Sigmoid colon (tissue), 7 donors: ENCODE measurements around the gene GLCCI1. TPM values are rescaled to one million over a fixed set of nuclear protein-coding genes. Genes with fewer than 3 reads are reported as not detected.

Experiments
- DNase-seq: peaks from one replicate; pipeline ENCODE4 v3.0.0-alpha.2; 2019
- H3K27ac ChIP-seq, 4 donors: fragments of 200-600 bp; sonication (generic); one replicate each; pipeline ENCODE4 v1.5.1; 2016 to 2019; ENCODE audit warnings: mild to moderate bottlenecking in 1 of 4
- H3K27me3 ChIP-seq, 3 donors: fragments of 200-600 bp; sonication (generic); one replicate each; pipeline ENCODE4 v1.5.1; 2019; ENCODE audit warnings: mild to moderate bottlenecking in 1 of 3
- H3K36me3 ChIP-seq, 4 donors: fragments of 200-600 bp; sonication (generic); one replicate each; pipeline ENCODE4 v1.5.1; 2016 to 2019
- H3K4me1 ChIP-seq, 4 donors: fragments of 200-600 bp; sonication (generic); one replicate each; pipeline ENCODE4 v1.5.1; 2017 to 2019
- H3K4me3 ChIP-seq, 4 donors: fragments of 200-600 bp; sonication (generic); one replicate each; pipeline ENCODE4 v1.5.1; 2017 to 2019; ENCODE audit warnings: mild to moderate bottlenecking in 2 of 4, moderate library complexity in 1 of 4
- H3K9me3 ChIP-seq, 4 donors: fragments of 200-600 bp in 3 of 4; sonication (generic) in 3 of 4; one replicate each; pipeline versions ENCODE4 v1.5.1 to v1.6.1; 2013 to 2019
- EP300 ChIP-seq, 4 donors: sonication (generic); formaldehyde crosslinking; IDR thresholded peaks; one replicate each; pipeline ENCODE4 v1.6.1; 2017; ENCODE audit warnings: antibody characterized with exemption in 4 of 4
- POLR2A ChIP-seq, 2 donors: fragments of 450-650 bp; IDR thresholded peaks; one replicate each; pipeline ENCODE4 v1.6.1; 2016; ENCODE audit warnings: antibody characterized with exemption in 2 of 2, mild to moderate bottlenecking in 2 of 2, moderate library complexity in 2 of 2
- POLR2AphosphoS5 ChIP-seq, 4 donors: sonication (generic); formaldehyde crosslinking; IDR thresholded peaks; one replicate each; pipeline ENCODE4 v1.6.1; 2017; ENCODE audit warnings: antibody characterized with exemption in 4 of 4
- WGBS, 2 donors: extraction: QIAGEN DNeasy Blood & Tissue Kit; methylation state at CpG; one replicate each; pipeline ENCODE4 v1.1.7; 2013; 5-methylcytosine and 5-hydroxymethylcytosine counted together
- intact Hi-C: fragments of 100-400 bp; cut with DNase I; formaldehyde crosslinking; loops from one replicate; pipeline ENCODE4 v1.15.1; 2023
- polyA plus RNA-seq, 3 donors: library from polyadenylated mRNA; stranded (reverse); fragments of 200-250 nt; gene quantifications; one replicate each; pipeline ENCODE4 v1.2.3, GENCODE V29; 2013
- total RNA-seq, 4 donors: library from RNA; depleted of rRNA; stranded (reverse); fragments of >200 nt; gene quantifications; one replicate each; pipeline ENCODE4 v1.1.0, GENCODE V29; 2016
- TF ChIP-seq, protein P1 (sequence below), 4 experiments: fragments of 450-650 bp in 3 of 4; fragments of 200-600 bp in 1 of 4; IDR thresholded peaks; one replicate each; pipeline ENCODE4 v1.5.1; 2016 to 2019; ENCODE audit warnings: antibody characterized with exemption in 4 of 4, mild to moderate bottlenecking in 3 of 4, moderate library complexity in 2 of 4
- donor health status: healthy with polysubstance abuse.
- donor health status: Bipolar disorder and iron deficiency.
- donor health status: healthy.

GLCCI1 gene
- total and polyA plus RNA-seq, 7 donors, result 1.4 to 17.7 (median 6.1) TPM

DNA sequence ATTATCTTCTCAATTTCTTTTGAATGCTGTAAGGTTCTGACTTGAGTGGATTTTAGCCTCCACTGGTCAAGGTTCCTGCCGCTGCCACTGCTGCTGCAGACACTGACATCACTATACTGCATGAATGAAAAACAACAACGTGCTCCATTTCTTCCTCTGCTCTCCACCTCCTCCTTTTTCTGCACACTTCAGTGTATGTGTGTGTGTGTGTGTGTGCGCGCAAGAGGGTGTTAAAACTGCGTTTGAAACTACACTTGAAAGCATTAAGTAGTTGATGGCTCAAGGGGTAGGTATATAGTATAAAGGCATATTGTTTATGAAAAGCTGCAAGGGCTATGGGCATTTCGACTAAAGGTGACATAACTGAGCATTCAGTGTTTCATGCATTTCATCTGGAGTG lies 3.5 kb downstream of the GLCCI1 start:
- Histone ChIP-seq H3K27ac (no peak overlapping the region), H3K27me3 (no peaks in the 10 kb centered on the region), H3K4me3 (peak overlapping the region in 2 of 4 donors; percentile 87 to 95), H3K4me1 (peaks cover 0 to 19% (median 7%) of the 10 kb centered on the region in 4 donors), H3K36me3 (no peaks in the 10 kb centered on the region), H3K9me3 (no peaks in the 10 kb centered on the region)
- TF ChIP-seq POLR2AphosphoS5 (IDR thresholded peaks at IDR 0.05) (no peak), EP300 (IDR thresholded peaks at IDR 0.05) (no peak), POLR2A (IDR thresholded peaks at IDR 0.05) (no peak)
- TF ChIP-seq, protein P1, sequence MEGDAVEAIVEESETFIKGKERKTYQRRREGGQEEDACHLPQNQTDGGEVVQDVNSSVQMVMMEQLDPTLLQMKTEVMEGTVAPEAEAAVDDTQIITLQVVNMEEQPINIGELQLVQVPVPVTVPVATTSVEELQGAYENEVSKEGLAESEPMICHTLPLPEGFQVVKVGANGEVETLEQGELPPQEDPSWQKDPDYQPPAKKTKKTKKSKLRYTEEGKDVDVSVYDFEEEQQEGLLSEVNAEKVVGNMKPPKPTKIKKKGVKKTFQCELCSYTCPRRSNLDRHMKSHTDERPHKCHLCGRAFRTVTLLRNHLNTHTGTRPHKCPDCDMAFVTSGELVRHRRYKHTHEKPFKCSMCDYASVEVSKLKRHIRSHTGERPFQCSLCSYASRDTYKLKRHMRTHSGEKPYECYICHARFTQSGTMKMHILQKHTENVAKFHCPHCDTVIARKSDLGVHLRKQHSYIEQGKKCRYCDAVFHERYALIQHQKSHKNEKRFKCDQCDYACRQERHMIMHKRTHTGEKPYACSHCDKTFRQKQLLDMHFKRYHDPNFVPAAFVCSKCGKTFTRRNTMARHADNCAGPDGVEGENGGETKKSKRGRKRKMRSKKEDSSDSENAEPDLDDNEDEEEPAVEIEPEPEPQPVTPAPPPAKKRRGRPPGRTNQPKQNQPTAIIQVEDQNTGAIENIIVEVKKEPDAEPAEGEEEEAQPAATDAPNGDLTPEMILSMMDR (IDR thresholded peaks at IDR 0.05), result no peak
- no peak for DNase-seq
- WGBS, 2 donors, result 60 to 75% methylated on average over 6 of the region's 6 CpGs
- intact Hi-C loops, result no loop called here

DNA sequence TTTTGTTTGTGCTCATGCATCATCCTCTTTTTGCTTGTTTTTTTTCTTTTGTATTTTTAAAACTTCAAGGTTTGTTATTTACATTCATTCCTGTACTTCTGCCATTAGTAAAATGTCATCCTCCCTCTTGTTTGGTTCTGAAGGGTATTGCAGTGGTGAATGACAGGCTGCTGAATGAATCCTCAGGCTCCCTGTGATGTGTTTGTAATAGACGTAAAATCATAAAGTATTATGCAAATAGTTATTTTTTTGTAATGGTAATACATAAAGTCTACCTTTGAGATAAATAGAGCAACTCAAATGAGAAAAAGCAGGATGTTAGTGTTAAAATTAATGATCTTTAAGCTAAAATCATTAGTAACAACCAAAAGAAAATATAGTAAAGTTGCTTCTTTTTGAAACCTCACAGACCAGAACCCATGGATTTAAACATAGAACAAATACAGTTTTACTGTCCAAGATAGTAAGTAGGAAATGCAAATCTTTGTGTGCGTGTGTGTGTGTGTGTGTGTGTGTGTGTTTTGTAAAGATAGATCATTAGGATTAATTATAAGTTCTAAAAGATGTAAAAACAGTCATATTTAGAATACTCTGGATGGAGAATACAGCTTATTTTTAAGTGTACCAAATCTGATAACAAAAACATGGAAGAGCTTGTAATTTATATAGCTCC lies 4.5 kb downstream of the GLCCI1 start:
- 49 to 62% methylated on average over 2 of the region's 2 CpGs for WGBS, 2 donors

DNA sequence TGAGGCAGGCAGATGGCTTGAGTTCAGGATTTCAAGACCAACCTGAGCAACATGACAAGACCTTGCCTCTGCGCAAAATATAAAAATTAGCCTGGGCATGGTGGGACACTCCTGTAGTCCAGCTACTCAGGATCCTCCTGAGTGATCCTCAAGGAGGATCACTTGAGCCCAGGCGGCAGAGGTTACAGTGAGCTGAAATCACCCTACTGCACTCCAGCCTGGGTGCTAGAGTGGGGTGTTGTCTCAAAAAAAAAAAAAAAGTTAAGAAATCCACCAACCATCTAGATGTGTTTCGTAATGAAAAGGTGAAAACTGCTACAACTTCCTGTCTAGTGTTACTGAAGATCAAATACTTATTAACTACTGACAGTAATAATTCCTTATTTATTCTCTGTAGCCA lies 8.1 kb downstream of the GLCCI1 start:
- WGBS, 2 donors, result 68 to 97% methylated on average over 3 of the region's 3 CpGs

More for the DNA sequence above, 4.5 kb downstream of the GLCCI1 start:
- H3K36me3 ChIP-seq, result no peaks in the 10 kb centered on the region
- H3K9me3 ChIP-seq, result no peaks in the 10 kb centered on the region
- H3K27me3 ChIP-seq, result no peaks in the 10 kb centered on the region
- H3K27ac ChIP-seq, result no peak overlapping the region
- no peak for DNase-seq
- intact Hi-C loops, result no loop called here
- no peak overlapping the region for H3K4me3 ChIP-seq
- peaks cover 0 to 26% (median 15%) of the 10 kb centered on the region in 4 donors for H3K4me1 ChIP-seq
- TF ChIP-seq POLR2A (IDR thresholded peaks at IDR 0.05) (no peak), EP300 (IDR thresholded peaks at IDR 0.05) (no peak), POLR2AphosphoS5 (IDR thresholded peaks at IDR 0.05) (no peak)
- TF ChIP-seq, protein P1 (IDR thresholded peaks at IDR 0.05), result no peak

DNA sequence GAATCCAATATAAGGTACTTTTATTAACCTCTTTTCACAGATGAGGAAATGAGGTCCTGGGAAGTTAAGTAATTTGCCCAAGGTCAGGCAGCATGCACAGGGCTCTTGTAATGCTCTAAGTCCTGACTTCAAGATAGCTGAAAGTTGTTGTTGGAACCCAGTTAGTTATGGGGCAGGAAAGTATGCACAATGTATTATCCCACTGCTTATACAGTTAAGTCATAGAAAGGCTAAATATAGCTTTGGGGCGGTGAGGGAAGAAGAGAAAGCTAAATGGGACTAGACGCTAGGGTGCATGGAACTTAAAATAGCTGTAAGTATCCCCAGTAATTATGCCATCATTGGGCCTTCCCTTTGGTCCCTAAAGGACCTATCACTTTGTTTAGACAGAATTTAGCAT lies 9.2 kb downstream of the GLCCI1 start:
- intact Hi-C loops, result no loop called here
- DNase-seq, result no peak

More for the DNA sequence above, 8.1 kb downstream of the GLCCI1 start:
- DNase-seq, result no peak
- Histone ChIP-seq H3K4me3 (no peak overlapping the region), H3K27me3 (no peaks in the 10 kb centered on the region), H3K27ac (no peak overlapping the region), H3K4me1 (peaks cover 0 to 23% (median 13%) of the 10 kb centered on the region in 4 donors), H3K36me3 (no peaks in the 10 kb centered on the region), H3K9me3 (no peaks in the 10 kb centered on the region)
- TF ChIP-seq, protein P1 (IDR thresholded peaks at IDR 0.05), result no peak
- TF ChIP-seq EP300 (IDR thresholded peaks at IDR 0.05), result no peak
- no peak for TF ChIP-seq POLR2AphosphoS5 (IDR thresholded peaks at IDR 0.05)
- no peak for TF ChIP-seq POLR2A (IDR thresholded peaks at IDR 0.05)
- intact Hi-C loops, result no loop called here

DNA sequence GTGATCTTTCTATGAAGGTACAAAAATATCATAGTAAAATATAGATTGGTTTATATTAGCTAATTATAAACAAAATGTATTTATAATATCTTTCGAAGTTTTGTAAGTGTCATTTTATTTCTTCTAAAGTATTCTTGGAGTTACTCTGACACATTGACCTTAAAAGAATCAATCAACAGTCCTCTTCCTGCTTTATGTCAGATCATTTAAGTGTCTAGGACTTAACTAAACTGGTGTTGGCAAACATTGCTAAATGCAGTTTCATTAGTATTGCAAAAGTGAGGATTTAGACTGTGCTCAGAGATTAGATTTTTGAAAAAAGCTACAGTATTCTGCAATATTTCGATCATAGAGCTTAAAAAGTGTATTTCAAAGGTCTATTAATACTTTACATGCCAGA lies 10.3 kb downstream of the GLCCI1 start:
- WGBS, 2 donors, result 81 to 85% methylated on average over 2 of the region's 2 CpGs
- TF ChIP-seq, protein P1 (IDR thresholded peaks at IDR 0.05), result no peak
- TF ChIP-seq POLR2A (IDR thresholded peaks at IDR 0.05) (no peak), POLR2AphosphoS5 (IDR thresholded peaks at IDR 0.05) (no peak)
- Histone ChIP-seq H3K4me3 (no peak overlapping the region), H3K9me3 (no peaks in the 10 kb centered on the region), H3K27ac (no peak overlapping the region), H3K4me1 (peaks cover 0 to 16% (median 10%) of the 10 kb centered on the region in 4 donors), H3K36me3 (no peaks in the 10 kb centered on the region), H3K27me3 (no peaks in the 10 kb centered on the region)
- DNase-seq, result no peak
- intact Hi-C loops, result no loop called here

More for the DNA sequence above, 9.2 kb downstream of the GLCCI1 start:
- H3K4me3 ChIP-seq, result no peak overlapping the region
- H3K36me3 ChIP-seq, result no peaks in the 10 kb centered on the region
- no peak overlapping the region for H3K27ac ChIP-seq
- no peaks in the 10 kb centered on the region for H3K27me3 ChIP-seq
- peaks cover 0 to 20% (median 10%) of the 10 kb centered on the region in 4 donors for H3K4me1 ChIP-seq
- no peaks in the 10 kb centered on the region for H3K9me3 ChIP-seq
- 83 to 93% methylated on average over 2 of the region's 2 CpGs for WGBS, 2 donors
- TF ChIP-seq POLR2AphosphoS5 (IDR thresholded peaks at IDR 0.05) (no peak), EP300 (IDR thresholded peaks at IDR 0.05) (no peak), POLR2A (IDR thresholded peaks at IDR 0.05) (no peak)
